Measurements from ENCODE around the gene BMP6. TPM values are rescaled to one million over a fixed set of nuclear protein-coding genes. Genes with fewer than 3 reads are reported as not detected.

Gene BMP6
- total RNA-seq, 2 experiments from 2014 or later = 0.38 to 1.1 TPM

- no TSS peak for BruUV-seq (replicated peaks)
Measured at GRCh38 chr6:7747901-7748504, 22.1 kb downstream of the BMP6 start.

GRCh38 chr6:7749478-7749877 lies 23.6 kb downstream of the BMP6 start:
- POLR2A ChIA-PET = no interaction called here
- intact Hi-C loops (cut with micrococcal nuclease; ENCODE audit: unreplicated experiment) = no loop called here

More at GRCh38 chr6:7747901-7748504, 22.1 kb downstream of the BMP6 start:
- TF ChIP-seq CTCF (conservative IDR thresholded peaks at IDR 0.05; ENCODE audit: low read length) (no peak), EZH2phosphoT487 (IDR thresholded peaks at IDR 0.05; ENCODE audit: borderline replicate concordance, low read depth, low read length) (no peak)
- intact Hi-C loops (cut with micrococcal nuclease; ENCODE audit: unreplicated experiment) = no loop called here
- Histone ChIP-seq H3K79me2 (ENCODE audit: insufficient read depth, low read depth, low read length) (no peaks in the 10 kb centered on the region), H3K36me3 (ENCODE audit: insufficient read depth, low read length) (no peaks in the 10 kb centered on the region), H3K4me3 (ENCODE audit: low read depth, low read length, poor library complexity, severe bottlenecking) (no peak overlapping the region), H3K4me1 (ENCODE audit: insufficient read depth, low read length, poor library complexity, severe bottlenecking) (no peaks in the 10 kb centered on the region), H3K9me3 (ENCODE audit: low read length) (no peaks in the 10 kb centered on the region), H3K27ac (ENCODE audit: low read depth, low read length, poor library complexity, severe bottlenecking) (no peak overlapping the region), H4K20me1 (ENCODE audit: insufficient read depth, low read length) (no peaks in the 10 kb centered on the region), H3K9me2 (ENCODE audit: insufficient read depth, low read length) (no peaks in the 10 kb centered on the region), H3K4me2 (ENCODE audit: low read length) (no peak overlapping the region), H2AFZ (ENCODE audit: low read length) (no peak overlapping the region)
- ChIA-PET CTCF (ENCODE audit: unreplicated experiment) (no interaction called here), POLR2A (interaction anchor here (0.6 kb wide), 1 partner anchor 237 kb away, joined by 4 read pairs; no protein-coding TSS in a partner anchor)
- DNase-seq (ENCODE audit: low spot score) = no peak

More at GRCh38 chr6:7749478-7749877, 23.6 kb downstream of the BMP6 start:
- CTCF ChIA-PET (ENCODE audit: unreplicated experiment) = no interaction called here
- no peak for TF ChIP-seq CTCF (conservative IDR thresholded peaks at IDR 0.05; ENCODE audit: low read length)
- no peak for TF ChIP-seq EZH2phosphoT487 (IDR thresholded peaks at IDR 0.05; ENCODE audit: borderline replicate concordance, low read depth, low read length)
- DNase-seq (ENCODE audit: low spot score) = no peak
- no peak overlapping the region for H3K4me2 ChIP-seq (ENCODE audit: low read length)
- no peak overlapping the region for H3K4me3 ChIP-seq (ENCODE audit: low read depth, low read length, poor library complexity, severe bottlenecking)
- no peaks in the 10 kb centered on the region for H3K79me2 ChIP-seq (ENCODE audit: insufficient read depth, low read depth, low read length)
- BruUV-seq (replicated peaks) = no TSS peak
- no peaks in the 10 kb centered on the region for H3K36me3 ChIP-seq (ENCODE audit: insufficient read depth, low read length)
- no peak overlapping the region for H3K27ac ChIP-seq (ENCODE audit: low read depth, low read length, poor library complexity, severe bottlenecking)
- no peaks in the 10 kb centered on the region for H4K20me1 ChIP-seq (ENCODE audit: insufficient read depth, low read length)
- H3K4me1 ChIP-seq (ENCODE audit: insufficient read depth, low read length, poor library complexity, severe bottlenecking) = no peaks in the 10 kb centered on the region
- no peaks in the 10 kb centered on the region for H3K9me2 ChIP-seq (ENCODE audit: insufficient read depth, low read length)
- H3K9me3 ChIP-seq (ENCODE audit: low read length) = no peaks in the 10 kb centered on the region
- no peak overlapping the region for H2AFZ ChIP-seq (ENCODE audit: low read length)

All from OCI-LY7 (cell line).